Stimulated activated CD4-positive, alpha-beta T cell treated with anti-CD3 and anti-CD28 coated beads, Interleukin-15, amount 100 ng/mL, for 48 hours (primary cell): ENCODE results near the gene RGL3.
"Not testable (repeated sequence)": the region's sequence is repeated elsewhere in the genome, so short reads cannot be mapped to it uniquely, and the experiment has no call there.

ENCODE experiments used
- DNase-seq, 2 donors: peaks; one replicate each; pipeline ENCODE4 v3.0.0-alpha.2; 2020; ENCODE audit warnings: low read depth in 2 of 2

RGL3 gene

GRCh38 chr19:11383706-11384048, 35.4 kb downstream of the RGL3 start:
- no peak for DNase-seq

- DNase-seq: no peak
These were observed 36.0 kb downstream of the RGL3 start for GRCh38 chr19:11382898-11383705.

- peak; percentile 94 to 95 for DNase-seq
These were observed 38.2 kb downstream of the RGL3 start for GRCh38 chr19:11380653-11381537.

- no peak for DNase-seq
These were observed 39.2 kb downstream of the RGL3 start for GRCh38 chr19:11379857-11380350.

GRCh38 chr19:11379269-11379845, 39.8 kb downstream of the RGL3 start:
- not testable (repeated sequence) for DNase-seq

- DNase-seq: no peak
These were observed 40.6 kb downstream of the RGL3 start for GRCh38 chr19:11378319-11379189.

- DNase-seq: no peak
These were observed 41.4 kb downstream of the RGL3 start for GRCh38 chr19:11377756-11378155.

- no peak for DNase-seq
These were observed 41.9 kb downstream of the RGL3 start for GRCh38 chr19:11377237-11377636.

GRCh38 chr19:11375143-11375948, 43.8 kb downstream of the RGL3 start:
- peak; percentile 60 to 71 for DNase-seq

- peak; percentile 94 to 95 for DNase-seq
These were observed 44.5 kb downstream of the RGL3 start, which contains the start of gene SWSAP1 for GRCh38 chr19:11374433-11375142. TSS of gene SWSAP1 (plus strand) at chr19:11374666. CDS start at chr19:11374681, 15 bp downstream.

GRCh38 chr19:11373885-11374432, 45.2 kb downstream of the RGL3 start:
- DNase-seq: no peak

- no peak for DNase-seq
These were observed 45.8 kb downstream of the RGL3 start for GRCh38 chr19:11373166-11373884.

GRCh38 chr19:11370744-11371143, 48.4 kb downstream of the RGL3 start:
- DNase-seq: no peak

GRCh38 chr19:11367528-11367927, 51.6 kb downstream of the RGL3 start:
- no peak for DNase-seq

- no peak for DNase-seq
These were observed 53.5 kb downstream of the RGL3 start for GRCh38 chr19:11365557-11366117.

- DNase-seq: no peak
These were observed 54.2 kb downstream of the RGL3 start for GRCh38 chr19:11364935-11365334.

- DNase-seq: no peak
These were observed 54.7 kb downstream of the RGL3 start for GRCh38 chr19:11364296-11364904.

GRCh38 chr19:11363881-11364280, 55.2 kb downstream of the RGL3 start:
- no peak for DNase-seq
